ENCODE data around the gene PRICKLE3.

The PRICKLE3 gene

GRCh38 chrX:49164589-49165360, 21.4 kb downstream of the PRICKLE3 start:
- H3K79me2 ChIP-seq = no peaks in the 10 kb centered on the region
- H3K4me3 ChIP-seq (ENCODE audit: low read depth, low read length) = no peak overlapping the region
- no peaks in the 10 kb centered on the region for H3K4me1 ChIP-seq
- H3K27me3 ChIP-seq (ENCODE audit: control insufficient read depth, insufficient read depth, low read length) = no peaks in the 10 kb centered on the region
- no peak overlapping the region for H2AFZ ChIP-seq
- H3K9me3 ChIP-seq (ENCODE audit: control insufficient read depth, low read length) = no peaks in the 10 kb centered on the region
- no peak overlapping the region for H3K4me2 ChIP-seq (ENCODE audit: low read length)
- H3K27ac ChIP-seq = peak overlapping the region; percentile 88
- H3K9ac ChIP-seq = no peak overlapping the region
- TF ChIP-seq, protein P1, sequence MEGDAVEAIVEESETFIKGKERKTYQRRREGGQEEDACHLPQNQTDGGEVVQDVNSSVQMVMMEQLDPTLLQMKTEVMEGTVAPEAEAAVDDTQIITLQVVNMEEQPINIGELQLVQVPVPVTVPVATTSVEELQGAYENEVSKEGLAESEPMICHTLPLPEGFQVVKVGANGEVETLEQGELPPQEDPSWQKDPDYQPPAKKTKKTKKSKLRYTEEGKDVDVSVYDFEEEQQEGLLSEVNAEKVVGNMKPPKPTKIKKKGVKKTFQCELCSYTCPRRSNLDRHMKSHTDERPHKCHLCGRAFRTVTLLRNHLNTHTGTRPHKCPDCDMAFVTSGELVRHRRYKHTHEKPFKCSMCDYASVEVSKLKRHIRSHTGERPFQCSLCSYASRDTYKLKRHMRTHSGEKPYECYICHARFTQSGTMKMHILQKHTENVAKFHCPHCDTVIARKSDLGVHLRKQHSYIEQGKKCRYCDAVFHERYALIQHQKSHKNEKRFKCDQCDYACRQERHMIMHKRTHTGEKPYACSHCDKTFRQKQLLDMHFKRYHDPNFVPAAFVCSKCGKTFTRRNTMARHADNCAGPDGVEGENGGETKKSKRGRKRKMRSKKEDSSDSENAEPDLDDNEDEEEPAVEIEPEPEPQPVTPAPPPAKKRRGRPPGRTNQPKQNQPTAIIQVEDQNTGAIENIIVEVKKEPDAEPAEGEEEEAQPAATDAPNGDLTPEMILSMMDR (IDR thresholded peaks at IDR 0.05) = no peak
- H3K36me3 ChIP-seq (ENCODE audit: control insufficient read depth, insufficient read depth, low read length) = no peaks in the 10 kb centered on the region

DNA sequence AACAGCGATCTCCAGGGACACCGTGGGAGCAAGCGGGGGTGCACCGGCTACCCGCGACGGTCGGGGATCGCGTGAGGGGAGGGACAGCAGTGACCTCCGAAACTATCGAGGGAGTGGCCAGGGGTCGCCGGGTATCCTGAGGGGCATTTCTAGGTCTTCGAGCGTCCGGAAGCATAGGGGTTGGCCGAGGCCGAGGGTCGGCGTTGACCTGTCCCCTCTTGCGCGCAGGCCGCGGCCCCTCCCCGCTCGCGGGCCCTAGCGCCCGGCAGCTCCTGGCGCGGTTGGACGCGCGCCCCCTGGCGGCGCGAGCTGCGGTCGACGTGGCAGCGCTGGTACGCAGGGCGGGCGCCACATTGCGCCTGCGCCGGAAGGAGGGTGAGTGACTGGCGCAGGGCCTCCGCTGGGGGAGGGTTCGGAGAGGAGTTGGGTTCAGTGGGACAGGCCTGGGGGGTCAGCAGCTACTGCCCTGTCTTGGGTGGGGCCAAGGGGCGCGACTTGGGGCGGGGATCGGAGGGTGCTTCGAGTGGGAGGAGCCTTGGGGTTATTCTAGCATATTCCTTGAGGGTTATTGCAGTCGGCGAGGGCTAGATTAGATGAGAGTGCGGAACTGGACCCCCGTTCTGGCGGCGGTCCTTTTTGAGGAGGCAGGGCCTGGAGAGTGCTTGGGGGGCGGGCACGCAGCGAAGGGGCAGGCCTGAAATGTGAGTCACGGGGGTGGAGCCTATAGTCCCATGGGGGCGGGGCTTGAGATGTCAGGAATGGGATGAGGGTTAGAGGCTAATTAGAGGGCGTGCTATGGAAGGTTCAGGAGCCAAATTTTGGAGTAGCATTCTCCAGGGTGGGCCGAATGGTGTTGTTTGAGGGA, 22.4 kb downstream of the PRICKLE3 start:
- H3K36me3 ChIP-seq (ENCODE audit: control insufficient read depth, insufficient read depth, low read length) = no peaks in the 10 kb centered on the region
- TF ChIP-seq, protein P1 (IDR thresholded peaks at IDR 0.05) = peak; percentile 73
- no peaks in the 10 kb centered on the region for H3K79me2 ChIP-seq
- no peaks in the 10 kb centered on the region for H3K27me3 ChIP-seq (ENCODE audit: control insufficient read depth, insufficient read depth, low read length)
- peak overlapping the region; percentile 73 for H3K4me2 ChIP-seq (ENCODE audit: low read length)
- peak overlapping the region; percentile 88 for H3K27ac ChIP-seq
- no peak overlapping the region for H3K9ac ChIP-seq
- no peaks in the 10 kb centered on the region for H3K4me1 ChIP-seq
- H3K9me3 ChIP-seq (ENCODE audit: control insufficient read depth, low read length) = no peaks in the 10 kb centered on the region
- H3K4me3 ChIP-seq (ENCODE audit: low read depth, low read length) = peak overlapping the region; percentile 57
- H2AFZ ChIP-seq = peak overlapping the region; percentile 79

- H2AFZ ChIP-seq = peak within 1 kb of the TSS; percentile 79
- H3K79me2 ChIP-seq = no peaks in the 10 kb centered on the region
- no peaks in the 10 kb centered on the region for H3K27me3 ChIP-seq (ENCODE audit: control insufficient read depth, insufficient read depth, low read length)
- H3K36me3 ChIP-seq (ENCODE audit: control insufficient read depth, insufficient read depth, low read length) = no peaks in the 10 kb centered on the region
- H3K27ac ChIP-seq = peak within 1 kb of the TSS; percentile 88
- H3K4me3 ChIP-seq (ENCODE audit: low read depth, low read length) = peak within 1 kb of the TSS; percentile 57
- H3K4me1 ChIP-seq = no peaks in the 10 kb centered on the region
- H3K9ac ChIP-seq = no peak within 1 kb of the TSS
- no peaks in the 10 kb centered on the region for H3K9me3 ChIP-seq (ENCODE audit: control insufficient read depth, low read length)
- TF ChIP-seq, protein P1 (IDR thresholded peaks at IDR 0.05) = no peak
- H3K4me2 ChIP-seq (ENCODE audit: low read length) = peak within 1 kb of the TSS; percentile 73
Observed at GRCh38 chrX:49162620-49163019, 23.6 kb downstream of the PRICKLE3 start, which contains the start of gene MAGIX. Gene MAGIX, plus strand, starts transcription at chrX:49162758. Its CDS starts 132 bp downstream, at chrX:49162890.

GRCh38 chrX:49161632-49162031, 24.5 kb downstream of the PRICKLE3 start:
- Histone ChIP-seq H3K4me2 (ENCODE audit: low read length) (no peak overlapping the region), H3K4me1 (no peaks in the 10 kb centered on the region), H3K27ac (no peak overlapping the region), H3K9me3 (ENCODE audit: control insufficient read depth, low read length) (no peaks in the 10 kb centered on the region), H3K27me3 (ENCODE audit: control insufficient read depth, insufficient read depth, low read length) (no peaks in the 10 kb centered on the region), H3K79me2 (no peaks in the 10 kb centered on the region), H3K4me3 (ENCODE audit: low read depth, low read length) (no peak overlapping the region), H2AFZ (no peak overlapping the region), H3K36me3 (ENCODE audit: control insufficient read depth, insufficient read depth, low read length) (no peaks in the 10 kb centered on the region), H3K9ac (no peak overlapping the region)
- TF ChIP-seq, protein P1 (IDR thresholded peaks at IDR 0.05) = no peak
